ENCODE results near the gene THAP11.

Gene THAP11

DNA sequence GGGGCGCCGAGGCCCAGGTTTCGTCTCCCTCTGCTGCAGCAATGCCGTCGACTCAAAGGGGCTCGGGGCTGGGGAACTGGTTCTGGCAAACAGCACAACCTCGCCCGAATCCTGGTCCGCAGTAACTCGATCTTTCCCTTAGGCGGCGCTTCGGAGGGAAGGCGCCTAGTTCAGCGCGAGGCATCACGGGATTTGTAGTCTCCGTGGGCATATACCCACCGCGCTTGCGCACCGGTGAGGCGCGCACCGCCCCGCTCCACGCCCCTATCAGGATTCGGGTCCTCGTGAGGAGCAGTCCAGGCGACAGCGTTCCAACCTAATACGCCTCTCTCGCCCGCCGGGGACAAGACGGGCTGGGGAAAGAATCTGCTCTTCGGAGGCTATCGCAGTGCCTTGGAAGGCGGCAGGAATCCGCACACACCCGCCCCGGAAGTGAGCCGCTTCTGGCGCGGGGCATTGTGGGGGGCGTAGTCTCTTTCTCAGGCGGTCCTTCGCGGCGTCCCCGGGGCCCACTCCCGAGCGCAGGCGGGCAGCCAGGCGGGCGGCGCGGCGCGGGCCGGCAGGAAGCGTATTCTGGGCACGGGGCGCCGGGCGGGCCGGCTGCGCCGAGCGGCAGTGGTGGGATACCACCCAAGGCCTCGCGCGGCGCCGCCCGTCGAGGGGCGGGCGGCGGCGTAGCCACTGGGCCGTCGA is at the start of gene THAP11:
THAP11 (plus strand) TSS at position 505 of the 693 bp plus-strand sequence. CDS start 235 bp downstream, outside the sequence.
- DNase-seq: peak; percentile 88 to 91

DNA sequence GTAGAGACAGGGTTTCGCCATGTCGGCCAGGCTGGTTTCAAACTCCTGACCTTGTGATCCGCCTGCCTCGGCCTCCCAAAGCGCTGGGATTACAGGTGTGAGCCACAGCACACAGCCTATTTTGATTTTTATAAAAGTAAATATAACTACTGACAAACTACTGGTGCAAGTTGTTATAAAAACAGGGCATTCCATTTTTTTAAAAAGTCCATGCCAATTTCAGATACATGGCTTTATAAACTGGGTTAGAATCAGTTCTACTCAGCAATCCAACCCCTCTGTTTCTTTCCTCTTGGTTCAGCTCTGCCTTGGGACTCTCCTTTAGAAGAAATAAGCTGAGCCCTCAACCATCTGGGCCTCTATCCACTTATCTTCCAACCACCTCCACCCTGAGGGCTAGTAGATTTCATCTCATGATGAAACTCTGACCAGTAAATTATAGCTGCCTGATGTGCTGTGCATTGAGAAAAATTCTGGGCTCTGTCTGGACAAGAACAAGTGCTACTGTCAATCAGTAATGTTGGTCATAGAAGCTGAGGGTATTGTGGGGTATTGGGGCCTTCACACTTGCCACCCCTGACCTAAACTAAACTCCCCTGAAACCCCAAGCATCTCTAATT is 45.9 kb upstream of the THAP11 start:
- no peak for DNase-seq

DNA sequence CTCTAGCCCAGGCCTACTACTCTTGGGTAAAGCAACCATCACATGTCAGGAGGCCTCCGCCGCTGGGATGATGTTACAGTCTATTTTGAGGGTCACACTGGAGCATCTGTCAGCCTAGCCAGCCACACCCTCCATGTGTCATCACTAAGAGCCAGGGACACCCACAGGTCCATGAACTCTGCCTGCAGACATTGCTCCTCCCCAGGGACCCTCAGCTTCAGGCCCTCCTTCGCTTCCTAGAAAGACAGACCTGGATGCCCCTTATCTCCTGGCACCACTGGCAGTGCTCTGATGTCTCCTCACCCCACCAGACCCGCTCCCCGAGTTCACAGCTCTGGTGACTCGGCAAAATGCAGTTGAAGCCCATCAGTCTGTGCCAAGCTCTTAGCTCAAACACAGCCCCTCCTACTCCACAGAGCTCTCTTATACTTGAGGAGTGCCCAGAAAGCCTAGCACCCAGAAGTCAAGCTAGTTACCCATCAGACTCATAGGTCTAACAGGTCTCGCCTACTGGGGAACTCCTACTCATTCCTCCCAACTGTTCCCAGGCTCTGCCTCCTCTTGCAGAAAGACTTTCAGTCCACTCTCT is 41.7 kb upstream of the THAP11 start:
- no peak for DNase-seq

DNA sequence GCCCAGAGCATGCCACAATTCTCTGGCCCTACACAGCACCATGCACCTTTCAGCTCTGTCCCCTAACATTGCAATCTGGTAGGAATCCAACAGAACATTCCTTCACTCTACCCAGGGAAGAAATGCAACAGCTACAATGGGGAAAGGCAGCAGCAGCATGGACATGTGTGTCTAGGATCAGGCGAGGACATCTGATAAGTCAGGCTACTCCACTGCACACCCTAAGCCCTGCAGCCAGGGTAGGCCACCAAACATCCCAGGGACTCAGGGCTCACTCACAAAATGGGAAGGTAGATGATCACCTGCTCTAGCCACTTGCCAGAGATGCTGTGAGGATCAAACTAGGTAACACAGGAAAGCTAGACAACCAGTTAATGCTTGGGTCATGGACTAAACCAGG is 40.9 kb upstream of the THAP11 start:
- no peak for DNase-seq

DNA sequence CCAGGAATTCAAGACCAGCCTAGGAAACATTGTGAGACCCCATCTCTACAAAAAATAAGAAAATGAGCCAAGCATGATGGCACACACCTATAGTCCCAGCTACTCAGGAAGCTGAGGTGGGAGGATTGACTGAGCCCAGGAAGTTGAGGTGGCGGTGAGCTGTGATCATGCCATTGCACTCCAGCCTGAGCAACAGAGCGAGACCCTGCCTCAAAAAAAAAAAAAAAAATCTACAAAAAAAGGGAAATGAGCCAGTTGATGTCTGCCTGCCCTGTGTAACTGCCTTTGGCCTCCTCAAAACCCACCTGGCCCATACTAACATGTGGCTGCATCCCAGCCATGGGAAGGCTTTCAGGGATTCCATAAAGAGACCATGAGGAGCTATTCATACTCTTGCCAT is 40.2 kb upstream of the THAP11 start:
- DNase-seq: peak in 1 of 2 experiments; percentile 49

DNA sequence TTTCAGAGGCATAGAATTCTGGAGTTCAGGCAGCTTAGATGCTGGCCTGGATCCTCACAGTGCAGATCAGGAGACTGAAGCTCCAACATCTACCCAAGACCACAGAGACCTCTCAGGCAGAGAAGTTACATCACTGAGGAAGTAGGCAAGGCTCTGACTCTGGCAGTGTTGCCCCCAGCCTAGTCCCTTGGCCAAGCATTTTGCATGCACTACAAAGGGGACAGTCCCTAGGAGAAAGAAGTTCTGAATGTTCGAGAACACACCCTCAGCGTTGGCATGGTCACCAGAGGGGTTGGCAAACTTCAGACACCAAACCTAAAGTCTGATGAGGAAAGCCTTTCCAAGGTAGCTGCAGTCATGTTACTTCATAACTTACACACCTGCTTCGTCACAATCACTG is 38.2 kb upstream of the THAP11 start:
- DNase-seq: no peak

DNA sequence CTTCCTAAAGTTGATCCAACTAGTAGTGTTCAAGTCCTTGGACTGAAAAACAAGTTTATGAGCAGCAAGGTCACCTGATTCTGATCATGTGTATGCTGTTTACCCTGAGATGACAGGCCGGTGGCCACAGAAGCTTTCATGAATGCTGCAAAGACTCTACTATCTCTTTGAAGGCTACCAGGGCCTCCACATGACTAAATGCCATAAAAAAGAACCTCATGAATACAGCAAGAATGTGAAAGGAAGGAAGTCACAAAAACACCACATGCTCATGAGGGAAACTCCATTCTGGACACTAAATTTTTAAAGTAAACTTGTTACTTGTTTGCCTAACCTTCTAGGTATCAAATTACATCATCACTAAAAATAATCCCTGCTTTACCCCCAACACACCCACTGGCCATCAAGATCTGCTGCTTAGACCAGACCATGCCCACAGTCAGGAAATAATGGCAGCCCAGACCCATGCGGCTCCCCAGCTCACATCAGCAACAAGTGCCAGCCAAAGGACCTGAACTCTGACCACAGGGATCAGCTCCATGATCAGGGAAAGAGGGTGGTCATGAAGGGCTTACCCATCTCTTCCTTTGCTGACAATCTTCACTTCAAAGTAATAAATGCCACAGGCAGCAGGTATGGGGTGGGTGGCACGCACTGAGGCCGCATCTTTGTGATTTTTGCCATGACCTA is 37.1 kb upstream of the THAP11 start:
- no peak for DNase-seq

DNA sequence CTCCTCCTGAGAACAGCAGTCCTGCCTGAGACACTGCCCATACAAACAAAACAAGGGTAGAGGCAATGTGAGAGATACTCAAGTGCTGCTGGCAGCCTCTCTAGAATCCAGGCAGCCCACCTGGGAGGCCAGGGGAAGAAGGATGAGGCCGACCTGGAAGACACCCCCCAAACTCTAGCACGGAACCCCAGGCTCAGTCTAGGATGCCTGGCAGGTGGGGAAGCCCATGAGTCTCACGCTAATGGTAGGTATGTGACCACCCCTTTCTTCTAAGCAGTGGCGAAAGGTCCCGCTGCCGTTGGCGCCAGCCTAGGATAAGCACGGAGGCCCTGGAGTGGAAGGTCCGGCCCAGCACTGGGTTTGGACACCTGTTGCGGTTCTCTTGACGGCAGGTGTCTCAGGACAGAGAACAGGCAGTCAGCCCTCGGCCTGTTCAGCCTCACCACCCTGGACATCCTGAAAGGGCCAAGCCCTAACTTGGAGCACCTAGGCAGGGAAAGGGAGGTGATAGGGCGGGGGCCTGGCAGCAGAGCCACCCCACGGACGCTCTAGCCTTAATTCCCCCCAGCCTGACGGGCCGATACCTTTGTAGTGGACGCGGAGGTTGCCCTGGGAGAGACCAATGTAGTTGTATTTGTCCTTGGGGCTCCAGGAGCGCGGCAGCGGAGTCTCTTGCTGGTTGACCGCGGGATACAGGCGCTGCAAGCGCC is 36.2 kb upstream of the THAP11 start:
- peak in 1 of 2 experiments; percentile 1 for DNase-seq

DNA sequence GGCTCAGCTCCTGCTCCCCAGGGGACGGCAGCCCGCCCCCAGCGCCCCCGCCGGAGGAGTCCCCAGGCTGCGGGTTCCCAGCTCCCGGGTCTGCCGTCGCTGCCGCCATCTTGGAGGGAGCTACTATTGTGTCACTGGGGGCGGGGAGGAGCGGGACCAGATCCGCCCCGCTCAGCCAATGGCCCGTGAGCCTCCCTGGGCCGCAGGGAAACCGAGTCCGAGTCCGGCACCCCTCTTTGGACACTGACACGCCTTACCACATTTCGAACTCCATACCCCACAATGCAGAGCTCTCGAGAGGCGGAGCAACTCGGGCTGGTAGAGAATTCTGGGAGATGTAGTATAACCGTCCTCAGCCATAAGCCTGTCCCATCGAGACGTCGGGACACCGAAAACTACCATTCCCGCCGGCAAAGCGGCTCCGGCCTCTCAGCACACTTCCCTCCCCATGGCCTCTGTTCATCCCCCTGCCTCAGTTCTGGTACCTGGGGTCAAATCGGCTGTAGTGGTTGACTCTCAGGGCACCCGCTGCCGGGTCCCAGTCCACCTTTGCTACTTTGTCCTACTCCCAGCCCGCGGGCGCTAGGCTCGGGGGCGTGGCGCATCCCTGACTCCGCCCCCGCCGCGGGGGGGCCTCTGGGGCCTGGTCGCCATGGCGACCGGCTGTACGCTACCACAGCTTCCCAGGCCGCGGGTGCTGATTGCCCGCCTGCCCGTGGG is 35.5 kb upstream of the THAP11 start, which contains the start of the genes RANBP10 and TSNAXIP1:
RANBP10 (minus strand) TSS at position 133 of the 720 bp plus-strand sequence; CDS start at position 109, 24 bp downstream.
TSNAXIP1 (plus strand) TSS at position 462 of the 720 bp plus-strand sequence. CDS start 261 bp downstream, outside the sequence.
- peak; percentile 91 to 97 for DNase-seq

DNA sequence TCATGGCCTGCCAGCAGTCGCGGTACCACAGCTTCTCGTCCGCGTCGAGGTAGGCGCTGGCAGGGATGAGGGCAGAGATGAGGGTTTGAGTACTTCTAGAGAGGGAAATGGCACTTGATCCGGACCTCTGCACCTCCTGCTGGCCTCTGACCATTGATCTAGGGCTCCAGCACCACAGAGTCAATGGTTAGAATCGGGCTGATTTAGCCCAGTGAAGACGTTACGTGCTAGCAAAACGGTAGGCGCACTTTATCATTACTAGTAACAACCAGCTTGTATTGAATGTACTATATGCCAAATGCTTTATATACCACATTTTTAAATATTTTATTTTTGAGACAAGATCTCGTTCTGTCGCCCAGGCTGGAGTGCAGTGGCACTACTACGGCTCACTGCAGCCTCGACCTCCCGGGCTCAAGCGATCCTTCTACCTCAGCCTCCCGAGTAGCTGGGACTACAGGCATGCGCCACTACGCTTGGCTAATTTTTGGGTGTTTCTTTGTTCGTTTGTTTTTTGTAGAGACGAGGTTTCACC is 34.9 kb upstream of the THAP11 start:
- no peak for DNase-seq

DNA sequence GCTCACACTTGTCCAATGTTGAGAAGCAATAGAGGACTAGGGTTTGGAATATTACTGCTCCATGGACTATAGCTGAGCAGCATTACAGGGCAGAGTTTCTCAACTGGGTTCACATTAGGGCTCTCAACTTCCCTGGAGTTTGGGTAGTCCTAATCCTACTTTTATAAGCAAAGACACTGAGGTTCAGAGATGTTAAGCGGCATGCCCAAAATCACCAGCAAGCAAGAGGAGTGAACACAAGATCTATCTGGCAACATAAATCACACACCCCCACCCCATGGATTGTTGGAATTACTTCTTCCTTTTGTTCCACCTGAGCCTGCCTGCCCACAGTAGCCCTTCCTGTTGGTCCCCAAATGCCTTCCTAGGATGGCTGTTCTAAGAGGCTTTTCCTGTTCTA is 30.2 kb upstream of the THAP11 start:
- DNase-seq: no peak

DNA sequence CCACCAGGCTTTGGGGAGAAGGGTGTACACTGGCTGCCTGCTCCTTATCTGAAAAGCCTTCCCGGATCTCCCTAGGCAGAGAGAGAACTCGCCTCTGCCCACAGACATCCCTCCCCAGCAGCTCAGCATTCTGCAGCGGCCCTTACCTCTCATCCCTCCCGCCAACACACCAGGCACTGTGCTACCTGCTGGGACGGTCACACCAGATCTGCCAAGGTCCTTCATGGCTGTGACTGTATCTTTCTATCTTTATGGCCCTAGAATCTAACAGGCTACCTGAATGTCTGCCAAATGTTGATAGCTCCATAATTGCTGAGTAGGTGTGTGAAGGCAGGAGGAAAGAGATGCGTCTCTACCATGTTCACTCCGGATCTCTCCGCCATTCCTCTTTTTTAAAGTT is 27.6 kb upstream of the THAP11 start:
- DNase-seq: no peak

DNA sequence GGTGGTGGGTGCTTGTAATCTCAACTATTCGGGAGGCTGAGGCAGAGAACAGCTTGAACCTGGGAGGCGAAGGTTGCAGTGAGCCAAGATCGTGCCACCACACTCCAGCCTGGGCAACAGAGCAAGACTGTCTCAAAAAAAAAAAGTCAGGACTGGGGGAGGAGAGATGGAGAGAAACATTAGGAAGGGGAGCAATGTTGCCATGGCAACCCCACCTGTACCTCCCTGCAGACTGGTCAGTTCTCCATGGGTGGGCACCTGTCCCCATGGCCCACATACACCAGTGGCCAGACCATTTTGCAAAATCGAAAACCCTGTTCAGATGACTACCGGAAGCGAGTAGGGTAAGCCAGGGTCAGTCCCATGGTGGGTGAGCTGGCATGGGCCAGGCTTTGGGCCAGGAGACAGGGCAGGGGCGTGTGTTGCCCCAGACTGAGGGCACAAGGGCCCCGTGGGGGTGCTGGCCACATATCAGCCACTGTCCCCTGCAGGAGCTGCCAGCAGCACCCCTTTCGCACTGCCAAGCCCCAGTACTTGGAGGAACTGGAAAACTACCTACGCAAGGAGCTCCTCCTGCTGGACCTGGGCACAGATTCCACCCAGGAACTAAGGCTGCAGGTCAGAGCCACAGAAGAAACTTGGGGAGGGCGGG is 21.4 kb upstream of the THAP11 start:
- DNase-seq: no peak

DNA sequence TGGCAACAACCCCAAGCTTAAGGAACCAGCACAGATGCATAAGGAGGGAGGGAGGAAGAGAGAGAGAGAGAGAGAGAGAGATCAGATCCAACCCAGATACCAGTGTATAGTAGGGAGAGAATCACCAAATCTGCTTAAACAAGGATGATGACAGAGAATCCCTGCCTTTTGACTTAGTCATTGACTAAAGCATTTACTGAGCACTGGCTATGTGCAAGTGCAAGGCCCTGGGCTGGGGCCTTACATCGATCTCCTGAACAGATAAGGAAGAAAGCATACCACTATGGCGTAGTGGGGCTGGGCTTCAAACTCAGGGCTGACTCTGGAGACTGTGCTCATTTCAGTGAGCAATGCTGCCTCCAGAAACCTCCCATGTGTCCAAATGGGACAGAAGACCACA is 19.6 kb upstream of the THAP11 start:
- no peak for DNase-seq

DNA sequence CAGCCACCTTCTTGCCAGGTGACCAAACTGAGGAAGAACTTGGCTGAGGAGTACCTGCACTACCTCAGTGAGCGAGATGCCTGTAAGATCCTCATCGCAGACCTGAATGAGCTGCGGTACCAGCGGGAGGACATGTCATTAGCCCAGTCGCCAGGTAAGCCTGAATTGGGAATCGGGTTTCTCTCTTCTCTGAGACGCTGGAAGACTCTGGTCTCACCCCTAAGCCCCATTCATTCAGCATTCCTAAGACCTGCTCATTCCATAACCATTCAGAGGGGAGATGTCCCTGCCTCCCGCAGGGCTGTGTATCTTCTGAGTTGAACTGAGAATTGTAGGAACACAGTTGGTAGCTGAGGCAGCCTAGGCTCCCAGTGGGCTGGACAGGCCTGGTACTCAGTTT is 17.0 kb upstream of the THAP11 start:
- no peak for DNase-seq

DNA sequence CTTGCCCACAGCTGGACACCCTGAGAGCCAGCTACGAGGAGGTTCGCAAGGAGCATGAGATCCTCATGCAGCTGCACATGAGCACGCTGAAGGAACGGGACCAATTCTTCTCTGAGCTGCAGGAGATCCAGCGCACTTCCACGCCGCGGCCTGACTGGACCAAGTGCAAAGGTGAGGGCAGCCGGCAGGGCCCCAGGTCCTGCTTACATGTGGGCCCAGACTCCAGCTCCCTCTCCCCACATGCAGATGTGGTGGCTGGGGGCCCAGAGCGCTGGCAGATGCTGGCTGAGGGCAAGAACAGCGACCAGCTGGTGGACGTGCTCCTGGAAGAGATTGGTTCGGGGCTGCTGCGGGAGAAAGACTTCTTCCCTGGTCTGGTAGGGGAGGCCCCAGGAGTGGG is 16.2 kb upstream of the THAP11 start:
- DNase-seq: no peak

DNA sequence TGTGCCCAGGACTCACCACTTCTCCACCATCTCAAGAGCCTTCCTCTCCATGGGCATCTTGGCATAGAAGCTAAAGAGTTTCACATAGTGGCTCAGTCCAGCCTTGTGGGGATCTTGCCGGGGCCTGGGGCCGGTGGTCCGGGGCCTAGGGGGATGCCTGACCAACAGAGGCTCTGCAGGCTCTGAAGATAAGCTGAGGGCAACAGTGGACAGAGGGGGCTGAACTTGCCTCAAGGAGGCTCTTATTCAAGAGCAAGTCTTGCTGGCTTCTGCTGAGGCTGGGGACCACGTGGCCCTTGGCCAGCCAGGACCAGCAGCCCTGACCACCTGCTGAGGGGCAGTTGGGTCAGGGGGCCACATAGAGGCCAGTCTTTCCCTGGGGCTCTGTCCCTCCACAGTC is 13.5 kb upstream of the THAP11 start:
- DNase-seq: no peak

DNA sequence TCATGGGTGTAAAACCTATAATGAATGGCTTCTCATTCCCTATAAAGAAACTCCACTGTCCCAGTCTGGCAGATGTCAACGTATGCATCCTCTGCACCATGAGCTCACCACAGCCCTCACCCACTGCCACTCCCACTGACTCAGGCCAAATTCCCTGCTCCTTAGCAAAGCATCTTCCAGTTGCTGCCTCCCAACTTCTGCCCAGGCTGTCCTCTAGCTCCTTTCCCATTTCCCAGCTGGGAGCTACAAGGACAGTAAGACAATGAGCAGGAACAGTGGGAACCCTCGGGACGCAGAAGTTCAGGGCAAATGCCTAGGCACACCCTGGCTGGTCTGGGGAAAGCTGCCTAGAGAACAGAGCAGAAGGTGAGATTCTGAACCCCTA is 9.1 kb upstream of the THAP11 start:
- DNase-seq: no peak

DNA sequence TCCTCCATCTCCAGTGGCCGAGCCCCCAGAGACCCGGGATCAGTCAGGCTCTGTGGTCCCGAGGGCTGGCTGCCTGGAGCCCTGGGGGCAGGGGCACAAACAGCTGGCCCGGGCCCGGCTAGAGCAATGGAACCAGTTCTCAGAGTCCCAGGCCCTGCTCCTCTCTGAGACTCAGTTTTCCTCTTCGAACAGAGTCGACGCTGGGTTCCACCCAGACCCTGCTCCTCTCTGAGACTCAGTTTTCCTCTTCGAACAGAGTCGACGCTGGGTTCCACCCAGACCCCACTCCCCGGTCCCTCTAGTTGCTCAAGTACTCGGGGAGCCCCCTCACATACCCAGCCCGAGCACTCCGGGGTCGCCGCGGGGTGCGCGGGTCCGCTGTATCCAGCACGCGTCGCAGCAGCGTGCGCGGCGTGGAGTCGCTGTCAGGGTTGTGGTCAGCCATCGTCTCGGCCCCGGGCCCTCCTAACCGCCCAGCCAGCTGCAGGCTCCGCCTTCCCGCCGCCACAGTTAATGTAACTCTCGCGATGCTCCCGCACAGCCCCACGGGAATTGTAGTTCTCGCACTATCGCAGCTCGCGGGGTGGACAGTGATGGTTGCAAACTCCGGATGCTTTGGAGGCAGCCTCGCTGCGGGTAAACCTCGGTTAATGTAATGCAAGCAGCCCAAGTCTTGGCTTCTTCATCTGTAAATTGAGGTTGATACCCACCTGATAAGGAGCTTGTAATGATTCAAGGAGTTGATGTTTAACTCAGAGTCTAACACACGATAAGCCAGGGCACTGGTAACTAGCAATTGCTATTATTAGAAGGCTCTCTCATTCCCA is 8.5 kb upstream of the THAP11 start:
- DNase-seq: peak; percentile 87 to 89

DNA sequence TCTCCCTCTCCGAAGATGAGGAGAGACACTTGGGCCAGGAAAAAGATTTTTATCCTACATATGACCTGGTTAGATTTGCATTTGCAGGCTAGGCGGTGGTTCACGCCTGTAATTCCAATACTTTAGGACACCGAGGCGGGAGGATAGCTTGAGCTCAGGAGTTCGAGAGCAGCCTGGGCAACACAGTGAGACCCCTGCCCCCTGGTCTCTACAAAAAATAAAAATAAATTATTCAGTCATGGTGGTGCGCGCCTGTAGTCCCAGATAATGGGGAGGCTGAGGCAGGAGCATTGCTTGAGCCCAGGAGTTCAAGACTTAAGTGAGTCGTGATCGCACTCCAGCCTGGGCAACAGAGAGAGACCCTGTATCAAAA is 7.9 kb upstream of the THAP11 start:
- no peak for DNase-seq

Data from stimulated activated CD4-positive, alpha-beta T cell treated with anti-CD3 and anti-CD28 coated beads, Interleukin-4, amount 100 ng/mL, for 4 hours (primary cell).